HG02623 (cell line): ENCODE measurements around the gene NR2E3.
"Not testable (repeated sequence)": the region's sequence is repeated elsewhere in the genome, so short reads cannot be mapped to it uniquely, and the experiment has no call there.

ENCODE experiments used
- ATAC-seq: cut with Tn5 transposase; IDR thresholded peaks from one replicate; pipeline ENCODE4 v1.9.1; 2021; ENCODE audit warnings: moderate library complexity; ENCODE audit not compliant: unreplicated experiment

Gene NR2E3

DNA sequence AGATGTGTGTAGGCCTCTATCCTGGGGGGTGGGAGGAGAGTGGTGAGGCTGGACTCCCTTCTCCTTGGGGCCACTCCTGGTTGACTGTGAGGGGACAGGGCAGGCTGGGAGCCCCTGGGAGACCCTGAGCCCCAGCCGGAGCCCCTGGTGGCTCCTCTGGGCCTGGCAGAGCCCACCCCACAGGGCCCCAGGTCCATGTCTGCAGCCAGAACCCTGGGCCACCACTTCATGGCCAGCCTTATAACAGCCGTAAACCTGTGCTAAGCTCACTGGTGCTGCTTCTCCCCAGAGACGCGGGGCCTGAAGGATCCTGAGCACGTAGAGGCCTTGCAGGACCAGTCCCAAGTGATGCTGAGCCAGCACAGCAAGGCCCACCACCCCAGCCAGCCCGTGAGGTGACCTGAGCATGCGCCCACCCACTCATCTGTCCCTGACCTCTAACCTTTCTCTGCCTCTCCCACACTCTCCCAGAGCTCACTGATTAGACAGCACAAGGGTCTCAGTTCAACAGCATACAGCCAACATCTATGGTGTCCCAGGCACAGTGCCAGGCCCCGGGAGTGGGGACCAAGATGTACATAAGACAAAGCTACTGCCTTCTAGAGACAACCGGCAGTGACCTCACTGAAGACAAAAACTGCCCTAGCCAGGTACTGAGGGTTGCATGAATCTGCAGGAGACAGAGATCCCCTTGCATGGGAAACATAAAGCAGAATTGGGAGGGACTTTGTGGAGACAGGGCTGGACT, 3.5 kb downstream of the NR2E3 start:
- ATAC-seq = no peak

DNA sequence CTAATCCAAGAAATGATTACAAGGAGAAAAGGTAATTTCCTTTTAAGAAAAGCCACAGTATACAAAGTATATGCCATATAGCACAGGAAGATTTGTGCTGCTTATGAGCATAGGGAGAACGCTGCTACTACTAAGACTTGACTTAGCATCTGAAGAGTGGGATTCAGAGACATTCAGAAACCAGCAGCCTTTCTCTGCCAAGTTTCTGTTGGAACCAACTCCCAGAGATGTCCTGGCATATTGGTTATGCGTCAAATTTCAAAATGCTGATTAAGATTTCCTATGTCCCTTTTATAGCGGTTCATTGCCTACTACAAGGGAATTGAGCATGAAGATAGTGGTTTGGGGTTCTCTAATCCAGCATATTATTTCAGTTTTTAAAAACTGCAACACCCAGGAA, 4.9 kb downstream of the NR2E3 start:
- no peak for ATAC-seq

DNA sequence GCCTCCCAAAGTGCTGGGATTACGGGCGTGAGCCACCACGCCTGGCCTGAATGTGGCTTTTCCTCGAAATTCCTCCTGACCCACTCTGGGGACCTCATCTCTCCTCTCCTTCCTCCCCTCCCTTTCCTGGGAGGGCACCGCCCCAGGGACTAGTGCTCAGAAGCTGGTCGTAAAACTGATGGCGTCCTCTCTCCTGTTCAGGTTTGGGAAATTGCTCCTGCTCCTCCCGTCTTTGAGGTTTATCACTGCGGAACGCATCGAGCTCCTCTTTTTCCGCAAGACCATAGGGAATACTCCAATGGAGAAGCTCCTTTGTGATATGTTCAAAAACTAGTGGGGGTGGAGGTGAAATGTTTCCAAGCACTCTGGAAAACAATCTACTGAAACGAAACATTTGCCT, 7.0 kb downstream of the NR2E3 start:
- ATAC-seq = no peak

DNA sequence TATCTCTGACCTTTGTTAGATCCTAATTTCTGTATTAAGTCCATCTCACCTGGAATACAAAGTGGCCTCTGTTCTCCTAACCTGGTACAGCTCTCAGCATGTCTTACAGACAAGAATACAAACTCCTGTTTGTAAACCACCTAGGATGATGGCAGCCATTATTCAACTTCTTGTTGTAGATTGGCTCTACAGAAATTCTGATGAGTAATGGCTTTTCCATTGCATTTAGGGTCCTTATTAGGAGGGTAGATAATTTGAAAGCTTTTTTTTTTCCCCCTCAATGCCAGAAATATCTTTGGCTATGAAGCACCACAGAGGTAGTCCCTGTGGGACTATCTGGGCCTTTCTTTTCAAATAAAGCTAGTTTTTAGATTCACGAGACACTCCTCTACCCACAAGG, 9.8 kb downstream of the NR2E3 start:
- no peak for ATAC-seq

DNA sequence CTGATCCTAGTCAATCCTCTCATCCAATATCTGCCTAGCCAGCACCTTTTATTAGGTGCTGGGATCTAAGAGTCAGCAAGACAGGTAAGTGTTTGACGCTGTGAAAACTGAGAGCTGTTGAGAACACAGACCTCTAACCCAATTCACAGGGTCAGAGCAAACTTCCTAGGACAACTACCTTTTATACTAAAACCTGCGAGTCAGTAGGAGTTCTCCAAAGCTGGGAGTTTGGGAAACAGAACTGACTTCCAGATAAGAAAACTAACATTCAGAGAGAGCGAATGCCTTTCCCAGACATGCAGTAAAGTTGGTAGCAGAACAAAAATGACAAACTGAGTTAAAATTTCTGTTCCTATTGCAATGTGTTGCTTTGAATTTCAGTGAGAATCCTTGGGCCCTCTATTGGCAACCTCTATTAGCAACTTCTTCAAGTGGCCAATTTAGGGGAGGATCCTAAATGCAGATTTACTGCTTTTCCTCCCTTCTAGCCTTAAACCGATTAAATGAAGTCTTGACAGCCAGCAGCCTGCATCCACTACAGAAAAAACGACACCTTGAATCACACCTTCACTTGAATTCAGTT, 11.3 kb downstream of the NR2E3 start:
- no peak for ATAC-seq

DNA sequence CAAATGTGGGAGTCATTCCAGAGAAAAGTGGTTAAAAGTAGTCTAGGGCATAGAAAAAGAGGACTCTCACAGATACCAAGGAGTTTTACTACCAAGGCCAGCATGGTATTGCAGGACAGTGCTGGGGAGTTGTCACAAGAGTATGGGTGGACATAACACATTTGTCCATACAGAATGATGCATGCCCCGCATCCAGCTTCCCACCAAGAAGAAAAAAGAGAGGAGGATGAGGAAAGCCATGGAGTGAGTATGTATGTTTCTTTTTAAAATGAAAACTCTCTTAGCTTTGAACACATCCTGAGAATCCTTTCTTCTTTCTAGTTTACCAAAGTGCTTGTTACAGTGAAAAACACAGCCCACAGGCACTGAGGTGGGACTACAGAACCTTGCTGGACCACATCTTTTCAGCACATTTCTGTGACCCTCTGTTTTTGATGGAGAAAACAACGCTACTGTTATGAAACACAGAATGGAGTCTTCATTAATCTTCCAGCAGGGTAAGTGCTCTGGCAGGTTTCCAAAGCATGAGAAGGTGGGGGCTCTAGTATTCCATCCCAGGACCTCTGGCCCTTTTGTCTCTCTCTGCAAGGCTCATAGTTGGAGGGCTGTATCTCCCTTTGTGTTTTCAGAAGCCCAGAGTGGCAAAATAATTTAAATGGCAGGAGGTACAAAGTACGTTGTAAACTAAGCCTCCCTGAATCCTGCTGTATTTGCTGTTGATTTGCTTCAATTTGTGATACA, 12.7 kb downstream of the NR2E3 start:
- ATAC-seq = no peak

DNA sequence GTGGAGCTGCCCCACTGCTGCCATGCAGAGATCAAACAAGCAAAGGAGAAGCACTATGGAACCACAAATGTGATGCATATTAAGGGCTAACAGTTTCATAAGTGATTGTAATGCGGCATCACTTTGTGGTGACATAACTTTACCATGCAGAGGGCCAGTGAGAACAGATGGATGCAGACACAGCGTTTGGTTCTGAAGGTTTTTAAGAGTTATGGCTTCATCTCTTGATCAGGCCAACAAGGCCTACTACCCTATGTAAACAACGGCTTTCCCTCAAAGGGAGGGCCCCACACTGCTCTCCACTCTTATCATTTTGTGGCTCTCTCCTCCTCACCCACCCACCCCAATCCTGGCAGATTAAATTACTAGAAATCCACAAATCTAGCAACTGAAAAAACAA, 13.4 kb downstream of the NR2E3 start:
- no peak for ATAC-seq

DNA sequence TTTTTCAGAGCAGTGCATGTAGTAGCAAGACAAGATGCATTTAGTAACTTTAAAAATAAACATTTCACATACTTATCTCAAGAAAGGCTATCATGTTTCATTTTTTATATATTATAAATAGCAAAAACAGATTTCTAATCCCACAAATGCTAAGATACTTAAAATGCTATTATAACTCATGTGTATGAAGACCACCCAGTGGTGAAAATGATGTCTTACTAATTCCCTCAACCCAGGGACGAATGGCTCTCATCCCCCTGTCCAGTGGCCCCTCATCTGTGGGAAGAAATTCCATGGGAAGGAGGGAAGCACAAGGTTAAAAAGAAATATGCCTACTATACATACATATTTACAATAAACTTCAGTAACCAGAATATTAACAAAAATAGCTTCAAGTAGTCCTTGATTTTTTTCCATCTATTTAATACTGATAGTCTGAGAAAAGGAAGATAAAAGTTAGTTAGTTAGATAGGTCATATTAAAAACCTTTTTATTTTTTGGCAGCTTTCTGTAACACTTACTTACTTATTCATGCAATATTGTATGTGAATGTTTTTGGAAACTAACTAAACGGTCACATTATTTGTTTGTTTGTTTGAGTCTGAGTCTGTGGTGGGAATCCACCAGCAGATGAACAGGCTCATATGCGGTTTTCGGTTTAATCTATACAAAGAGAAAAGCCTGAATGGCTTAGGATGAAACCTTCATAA, 14.8 kb downstream of the NR2E3 start:
- no peak for ATAC-seq

DNA sequence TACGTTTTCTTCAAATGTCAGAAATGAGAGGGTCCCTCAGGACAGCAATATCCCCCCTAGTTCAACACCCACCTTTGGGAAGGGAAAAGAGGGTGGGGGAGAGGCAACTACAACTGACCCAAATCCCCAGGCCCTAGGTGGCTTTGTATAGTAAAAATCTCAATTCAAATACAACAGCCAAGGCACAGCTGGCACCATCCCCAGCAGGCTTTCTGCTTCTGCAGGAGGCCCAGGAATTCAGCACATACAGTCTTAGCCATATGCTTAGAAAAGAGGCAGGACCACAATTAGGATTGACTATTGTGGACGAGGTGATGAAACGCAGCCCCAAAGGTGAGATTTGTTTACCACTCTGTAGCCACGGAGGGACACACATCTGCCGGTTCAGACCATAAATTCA, 15.8 kb downstream of the NR2E3 start:
- ATAC-seq = no peak

DNA sequence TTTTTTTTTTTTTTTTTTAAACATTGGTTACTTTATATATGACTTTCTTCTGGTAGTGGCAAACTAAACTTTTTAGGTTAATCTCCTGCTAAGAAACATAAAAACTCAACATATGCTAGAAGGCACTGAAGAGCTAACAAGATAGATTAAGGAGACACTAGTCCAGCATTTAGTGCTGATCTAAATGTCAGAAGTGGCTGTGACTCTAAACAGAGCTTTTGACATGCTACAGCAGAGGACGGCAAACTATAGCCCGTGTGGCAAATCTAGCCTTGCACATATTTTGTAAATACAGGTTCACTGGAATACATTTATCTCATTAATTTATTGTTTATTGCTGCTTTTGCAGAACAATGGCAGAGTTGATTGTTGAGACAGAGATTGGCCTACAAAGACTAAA, 20.6 kb downstream of the NR2E3 start:
- ATAC-seq = no peak

DNA sequence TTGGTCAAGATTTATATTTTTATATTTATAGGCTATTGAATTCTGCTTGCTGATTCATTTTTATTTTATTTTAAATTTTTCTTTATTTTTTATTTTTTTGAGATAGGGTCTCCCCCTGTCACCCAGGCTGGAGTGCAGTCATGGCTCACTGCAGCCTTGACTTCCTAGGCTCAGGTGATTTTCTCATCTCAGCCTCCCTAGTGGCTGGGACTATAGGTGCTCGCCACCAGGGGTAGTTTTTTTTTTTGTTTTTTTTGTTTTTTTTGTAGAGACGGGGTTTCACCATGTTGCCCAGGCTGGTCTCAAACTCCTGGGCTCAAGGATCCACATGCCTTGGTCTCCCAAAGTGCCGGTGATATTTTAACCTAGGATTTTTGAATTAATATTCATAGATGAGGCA, 31.2 kb downstream of the NR2E3 start:
- no peak for ATAC-seq

DNA sequence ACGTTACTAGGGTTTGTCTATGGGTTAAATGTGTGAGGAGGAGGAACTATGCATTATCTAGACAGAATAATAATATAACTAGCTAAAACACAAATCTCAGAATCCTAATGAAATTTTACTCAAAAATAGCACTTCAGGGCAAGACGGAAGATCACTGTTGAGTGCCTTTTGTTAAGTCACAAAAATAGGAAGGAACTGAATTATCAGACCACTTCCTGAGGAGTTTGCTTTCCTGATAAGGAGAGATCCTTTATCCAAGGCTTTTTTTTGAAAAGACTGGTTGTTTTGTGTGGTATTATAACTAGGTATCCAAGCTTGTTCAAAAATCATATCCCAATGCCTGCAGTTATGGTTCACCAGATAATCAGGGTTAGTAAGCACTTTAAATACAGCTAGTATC, 34.6 kb downstream of the NR2E3 start:
- no peak for ATAC-seq

DNA sequence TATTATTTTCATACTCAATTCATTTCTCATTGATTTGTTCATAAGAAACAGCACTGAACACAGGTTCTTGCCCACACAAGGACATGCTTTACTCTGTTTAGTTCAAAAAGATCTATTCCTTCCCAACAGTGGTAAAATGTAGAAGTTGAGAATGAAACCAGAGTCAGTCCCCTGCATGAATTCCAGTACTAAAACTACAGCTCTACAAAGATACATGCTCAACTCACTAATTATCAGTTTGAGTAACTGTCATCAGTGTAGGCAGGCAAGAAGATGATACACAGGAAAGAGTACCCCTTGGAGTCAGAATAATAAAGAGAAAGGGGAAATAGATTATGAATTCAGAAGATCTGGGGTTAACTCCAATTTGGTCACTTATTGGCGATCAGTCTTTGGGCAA, 43.2 kb downstream of the NR2E3 start:
- ATAC-seq = no peak

DNA sequence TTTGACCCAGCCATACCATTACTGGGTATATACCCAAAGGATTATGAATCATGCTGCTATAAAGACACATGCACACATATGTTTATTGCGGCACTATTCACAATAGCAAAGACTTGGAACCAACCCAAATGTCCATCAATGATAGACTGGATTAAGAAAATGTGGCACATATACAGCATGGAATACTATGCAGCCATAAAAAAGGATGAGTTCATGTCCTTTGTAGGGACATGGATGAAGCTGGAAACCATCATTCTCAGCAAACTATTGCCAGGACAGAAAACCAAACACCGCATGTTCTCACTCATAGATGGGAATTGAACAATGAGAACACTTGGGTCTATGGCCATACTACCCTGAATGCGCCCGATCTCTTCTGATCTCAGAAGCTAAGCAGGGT, 47.9 kb downstream of the NR2E3 start:
- not testable (repeated sequence) for ATAC-seq
